ENCODE data around the gene ALS2. TPM values are rescaled to one million over a fixed set of nuclear protein-coding genes. Genes with fewer than 3 reads are reported as not detected.
"Not testable (repeated sequence)": the region's sequence is repeated elsewhere in the genome, so short reads cannot be mapped to it uniquely, and the experiment has no call there.

Gene ALS2
- polyA plus RNA-seq (ENCODE audit: low read depth in 6 of 6) = 1 to 10 TPM; 2.4 to 4.6 (median 4.0) TPM

DNA sequence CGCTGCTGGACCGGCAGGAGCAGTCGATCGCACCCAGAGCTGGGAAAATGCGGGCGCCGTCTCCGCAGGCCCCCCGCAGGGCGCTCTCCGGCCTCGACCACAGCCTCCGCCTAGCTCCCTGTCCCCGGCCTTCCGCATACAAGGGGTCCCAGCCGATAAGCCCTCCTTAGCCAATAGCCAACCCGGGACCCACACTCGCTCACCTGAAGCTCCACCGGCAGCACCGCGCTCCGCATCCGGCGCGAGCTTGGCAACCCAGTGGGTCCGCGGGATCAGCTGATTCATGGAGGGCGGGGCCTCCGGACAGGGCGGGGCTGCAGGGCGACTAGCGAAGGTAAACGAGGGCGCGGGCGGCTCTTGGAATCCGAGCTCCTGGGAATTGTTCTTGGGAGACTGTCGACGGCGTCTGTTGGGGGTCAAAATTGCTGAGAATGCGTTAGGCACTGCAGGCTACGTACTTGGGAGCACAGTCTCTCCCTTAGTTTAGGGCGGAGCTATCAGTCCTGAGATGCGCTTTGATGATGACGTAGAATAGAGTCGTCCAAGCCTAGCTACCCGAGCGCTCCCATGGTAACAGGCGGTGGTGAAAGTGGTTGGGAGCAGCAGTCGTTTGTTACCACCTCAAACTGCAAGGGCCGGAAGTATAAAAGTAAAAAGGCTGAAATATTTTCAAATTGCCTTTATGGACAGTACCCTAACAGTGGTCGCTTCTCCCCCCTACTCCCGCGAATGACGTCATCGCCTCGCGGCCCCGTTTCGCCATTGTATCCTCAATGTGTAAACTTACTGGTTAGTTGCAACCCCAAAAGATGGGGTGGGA lies at the start of gene ALS2:
Gene ALS2 (minus strand): TSS at position 260 of the 820 bp plus-strand sequence. CDS start 12,048 bp downstream, outside the sequence.
- peak within 1 kb of the TSS; percentile 94 to 100 (median 98) for H3K4me3 Mint-ChIP-seq
- peaks cover 14 to 22% (median 17%) of the 10 kb centered on the region in 3 donors for H3K4me1 Mint-ChIP-seq
- H3K27ac Mint-ChIP-seq = peak within 1 kb of the TSS; percentile 96 to 100 (median 98)
- peak; percentile 96 for DNase-seq
- peak; percentile 90 for ATAC-seq (ENCODE audit: low read depth in 2 of 2)
- peaks cover 6 to 12% (median 11%) of the 10 kb centered on the region in 3 donors for H3K27me3 Mint-ChIP-seq
- H3K36me3 Mint-ChIP-seq = no peaks in the 10 kb centered on the region
- H3K9me3 Mint-ChIP-seq = no peaks in the 10 kb centered on the region

DNA sequence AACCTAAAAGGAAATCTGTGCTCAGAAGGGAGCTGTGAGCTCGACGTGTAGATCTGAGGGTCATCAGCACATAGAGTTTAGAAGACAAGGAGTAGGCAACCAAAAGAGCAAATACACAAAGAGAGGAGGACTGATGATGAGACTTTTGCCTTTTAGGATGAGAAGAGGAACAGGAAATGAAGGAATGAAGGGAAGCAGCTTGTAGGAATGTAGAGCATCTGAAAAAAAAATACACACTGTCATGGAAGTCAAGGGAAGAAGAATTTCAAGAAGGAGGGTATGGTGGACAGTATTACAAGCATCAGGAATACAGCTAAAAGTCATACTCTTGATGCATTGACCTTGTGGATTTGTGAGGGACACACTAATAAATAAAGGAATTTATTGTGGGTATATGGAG lies 47.5 kb upstream of the ALS2 start:
- peaks cover 20 to 25% (median 24%) of the 10 kb centered on the region in 3 donors for H3K27me3 Mint-ChIP-seq

DNA sequence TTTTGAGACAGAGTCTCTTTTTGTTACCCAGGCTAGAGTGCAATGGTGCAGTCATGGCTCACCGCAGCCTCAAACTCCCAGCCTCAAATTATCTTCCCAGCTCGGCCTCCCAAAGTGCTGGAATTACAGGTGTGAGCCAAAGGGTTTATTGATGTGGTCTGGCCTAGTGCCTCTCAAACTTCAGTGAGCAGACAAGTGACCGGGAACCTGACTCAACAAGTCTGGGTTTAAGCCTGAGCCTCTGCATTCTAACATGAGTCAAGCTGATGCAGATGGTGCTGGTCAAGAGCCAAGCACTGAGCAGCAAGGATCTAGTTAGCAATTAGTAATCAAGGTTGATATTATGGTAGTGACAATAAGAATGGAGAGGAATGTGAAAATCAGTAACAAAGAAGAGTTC lies 46.9 kb upstream of the ALS2 start:
- Mint-ChIP-seq H3K9me3 (peaks cover 0 to 5% (median 0%) of the 10 kb centered on the region in 7 donors), H3K27me3 (peaks cover 20 to 25% (median 24%) of the 10 kb centered on the region in 3 donors), H3K4me3 (no peak overlapping the region), H3K4me1 (no peaks in the 10 kb centered on the region), H3K27ac (peak overlapping the region in 1 of 6 donors; percentile 0), H3K36me3 (no peaks in the 10 kb centered on the region)
- ATAC-seq (ENCODE audit: low read depth in 2 of 2) (no peak), DNase-seq (no peak)

More for the DNA sequence above, 47.5 kb upstream of the ALS2 start:
- no peak for DNase-seq
- Mint-ChIP-seq H3K36me3 (no peaks in the 10 kb centered on the region), H3K4me1 (no peaks in the 10 kb centered on the region), H3K27ac (no peak overlapping the region), H3K9me3 (peaks cover 0 to 5% (median 0%) of the 10 kb centered on the region in 7 donors), H3K4me3 (no peak overlapping the region)
- ATAC-seq (ENCODE audit: low read depth in 2 of 2) = no peak

DNA sequence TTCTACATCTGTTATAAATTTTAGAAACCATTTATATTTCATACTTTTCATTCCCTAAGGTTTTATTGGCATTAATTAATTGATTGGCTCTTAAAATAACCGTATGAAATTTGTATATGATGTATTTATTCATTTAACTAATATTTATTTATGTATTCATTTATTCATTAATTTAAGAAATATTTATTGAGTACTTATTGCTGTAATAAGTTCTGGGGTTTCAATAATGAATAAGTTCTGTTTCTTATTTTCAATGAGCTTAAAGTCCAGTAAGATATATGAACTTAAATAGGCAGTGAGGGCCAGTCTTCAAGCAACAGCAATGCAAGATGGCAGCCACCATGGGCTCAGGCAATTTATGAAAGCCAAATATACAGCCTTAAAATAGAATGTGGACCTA lies 43.5 kb upstream of the ALS2 start:
- DNase-seq = no peak
- Mint-ChIP-seq H3K4me1 (no peaks in the 10 kb centered on the region), H3K27ac (no peak overlapping the region)

DNA sequence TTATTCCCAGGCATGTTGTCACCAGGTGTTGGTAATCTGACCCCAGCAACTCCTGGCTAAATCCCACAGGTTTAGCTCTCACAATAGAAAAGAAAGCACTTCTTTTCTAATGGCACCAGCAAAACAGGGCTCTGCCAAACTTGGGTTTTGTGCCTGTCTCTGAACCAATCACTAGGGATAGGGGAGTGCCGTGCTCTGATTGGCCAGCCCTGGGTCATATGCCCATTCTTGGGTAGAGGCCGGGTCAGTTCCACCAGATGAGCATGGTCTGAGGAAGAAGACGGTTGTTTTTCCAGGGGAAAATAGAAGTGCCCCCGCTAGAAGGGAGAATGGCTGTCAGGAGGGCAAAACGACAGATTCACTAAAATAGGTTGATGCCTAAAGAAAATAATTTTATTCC lies 40.3 kb upstream of the ALS2 start:
- ATAC-seq (ENCODE audit: low read depth in 2 of 2) (no peak), DNase-seq (no peak)
- H3K4me3 Mint-ChIP-seq = no peak overlapping the region
- no peaks in the 10 kb centered on the region for H3K9me3 Mint-ChIP-seq
- H3K27ac Mint-ChIP-seq = peak overlapping the region in 1 of 6 donors; percentile 25
- no peaks in the 10 kb centered on the region for H3K4me1 Mint-ChIP-seq
- peaks cover 9 to 24% (median 21%) of the 10 kb centered on the region in 3 donors for H3K27me3 Mint-ChIP-seq
- H3K36me3 Mint-ChIP-seq = no peaks in the 10 kb centered on the region

More for the DNA sequence above, 43.5 kb upstream of the ALS2 start:
- no peak for ATAC-seq (ENCODE audit: low read depth in 2 of 2)
- peaks cover 14 to 26% (median 23%) of the 10 kb centered on the region in 3 donors for H3K27me3 Mint-ChIP-seq
- H3K4me3 Mint-ChIP-seq = no peak overlapping the region
- H3K9me3 Mint-ChIP-seq = peaks cover 0 to 5% (median 0%) of the 10 kb centered on the region in 7 donors
- no peaks in the 10 kb centered on the region for H3K36me3 Mint-ChIP-seq

DNA sequence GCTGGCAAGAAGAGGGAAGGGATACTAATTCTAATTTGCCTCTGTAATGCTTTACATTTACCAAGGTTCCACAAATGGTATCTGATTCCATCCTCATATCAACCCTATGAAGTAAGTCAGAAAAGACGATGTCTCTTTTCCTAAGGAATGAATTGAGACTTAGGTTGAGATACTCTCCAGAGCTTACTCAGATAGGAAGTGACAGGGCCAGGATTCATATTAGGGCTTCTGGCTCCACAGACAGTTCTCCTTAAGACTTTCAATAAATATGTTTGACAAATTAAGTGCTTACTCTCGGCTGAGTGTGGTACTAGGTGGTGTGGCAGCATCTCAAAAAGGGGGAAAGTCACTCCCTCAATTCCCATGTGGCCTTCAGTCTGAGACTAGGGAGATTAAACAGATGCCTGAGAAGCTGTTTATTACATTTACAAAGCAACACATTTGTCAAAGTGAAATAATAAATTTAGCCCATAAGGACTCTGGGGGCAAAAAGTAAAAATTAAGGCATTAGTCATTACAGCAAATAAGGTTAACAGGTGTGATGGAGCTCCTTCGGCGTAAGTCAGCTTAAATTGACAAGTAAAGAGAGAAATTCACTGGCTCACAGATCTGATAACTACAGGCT lies 39.8 kb upstream of the ALS2 start:
- Mint-ChIP-seq H3K36me3 (no peaks in the 10 kb centered on the region), H3K27me3 (peaks cover 9 to 24% (median 21%) of the 10 kb centered on the region in 3 donors), H3K9me3 (no peaks in the 10 kb centered on the region), H3K4me1 (no peaks in the 10 kb centered on the region), H3K27ac (no peak overlapping the region), H3K4me3 (no peak overlapping the region)
- no peak for DNase-seq
- ATAC-seq (ENCODE audit: low read depth in 2 of 2) = no peak

DNA sequence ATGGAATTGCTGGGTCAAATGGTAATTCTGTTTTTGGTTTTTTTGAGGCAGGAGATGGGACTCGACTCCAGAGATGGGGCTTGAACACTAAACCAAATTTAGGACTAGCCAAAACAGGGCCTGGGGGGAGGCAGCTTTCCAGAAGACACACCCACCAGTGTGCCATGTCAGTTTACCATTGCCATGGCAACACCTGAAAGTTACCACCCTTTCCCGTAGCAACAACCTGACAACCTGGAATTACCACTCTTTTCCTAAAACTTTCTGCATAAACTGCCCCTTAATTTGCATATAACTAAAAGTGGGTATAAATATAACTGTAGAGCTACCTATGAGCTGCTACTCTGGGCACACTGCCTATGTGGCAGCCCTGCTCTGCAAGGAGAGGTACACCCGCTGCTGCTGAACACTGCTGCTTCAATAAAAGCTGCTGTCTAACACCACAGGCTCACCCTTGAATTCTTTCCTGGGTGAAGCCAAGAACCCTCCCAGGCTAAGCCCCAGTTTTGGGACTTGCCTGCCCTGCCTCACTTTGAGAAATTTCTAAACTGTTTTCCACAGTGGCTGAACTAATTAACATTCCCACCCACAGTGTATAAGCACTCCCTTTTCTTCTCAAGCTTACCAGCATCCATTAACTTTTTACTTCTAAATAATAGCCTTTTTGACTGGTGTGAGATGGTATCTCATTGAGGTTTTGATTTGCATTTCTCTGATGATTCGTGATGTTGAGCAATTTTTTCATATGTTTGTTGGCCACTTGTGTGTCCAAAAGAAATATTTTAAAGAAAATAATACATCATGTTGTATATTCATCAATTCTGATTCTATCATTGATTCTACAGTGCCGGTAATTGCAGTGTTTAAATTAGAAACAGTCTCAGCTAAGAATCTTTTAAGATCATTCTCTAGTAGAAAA lies 36.2 kb upstream of the ALS2 start:
- H3K4me1 Mint-ChIP-seq = no peaks in the 10 kb centered on the region
- H3K4me3 Mint-ChIP-seq = no peak overlapping the region
- DNase-seq = no peak
- H3K27me3 Mint-ChIP-seq = peaks cover 12 to 21% (median 17%) of the 10 kb centered on the region in 3 donors
- H3K9me3 Mint-ChIP-seq = no peaks in the 10 kb centered on the region
- no peak overlapping the region for H3K27ac Mint-ChIP-seq
- H3K36me3 Mint-ChIP-seq = no peaks in the 10 kb centered on the region
- no peak for ATAC-seq (ENCODE audit: low read depth in 2 of 2)

DNA sequence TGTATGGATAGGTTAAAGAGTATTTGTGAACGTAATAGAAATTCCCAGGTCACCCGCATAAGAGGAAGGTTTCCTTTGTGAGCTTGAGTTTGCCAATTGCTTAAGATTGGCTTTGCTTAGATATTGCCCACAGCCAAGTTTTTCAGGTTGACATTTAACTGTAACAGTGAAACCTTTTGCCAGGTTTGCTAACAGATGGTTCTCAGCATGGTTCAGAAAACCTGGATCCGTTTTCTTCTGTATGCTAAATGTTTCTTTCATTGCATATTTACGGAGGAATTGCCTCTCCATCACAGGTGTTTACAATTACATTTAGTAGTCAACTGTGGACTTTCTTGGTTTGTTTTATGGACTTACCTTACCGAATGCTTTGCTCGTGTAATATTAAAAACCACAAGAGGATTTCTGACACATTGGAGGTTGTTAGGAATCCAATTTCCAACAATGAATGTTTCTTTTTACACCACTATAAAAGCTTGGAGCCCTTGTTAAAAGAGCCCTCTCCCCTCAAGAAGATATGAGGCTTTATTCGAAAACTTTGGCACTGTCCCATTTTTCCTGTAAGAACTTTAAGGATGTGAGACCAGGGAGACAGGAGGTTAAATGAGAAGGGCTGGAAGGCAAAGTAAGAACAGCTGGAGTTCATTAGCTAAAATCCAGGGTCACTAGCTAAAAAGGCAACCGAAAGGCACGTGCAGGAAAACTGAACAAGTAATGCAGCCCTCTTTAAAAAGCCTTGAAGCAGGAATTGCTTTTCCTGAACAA lies 33.4 kb upstream of the ALS2 start:
- Mint-ChIP-seq H3K4me3 (no peak overlapping the region), H3K27ac (no peak overlapping the region), H3K27me3 (peaks cover 6 to 18% (median 17%) of the 10 kb centered on the region in 3 donors), H3K36me3 (no peaks in the 10 kb centered on the region), H3K9me3 (no peaks in the 10 kb centered on the region), H3K4me1 (no peaks in the 10 kb centered on the region)
- DNase-seq (no peak), ATAC-seq (ENCODE audit: low read depth in 2 of 2) (no peak)

DNA sequence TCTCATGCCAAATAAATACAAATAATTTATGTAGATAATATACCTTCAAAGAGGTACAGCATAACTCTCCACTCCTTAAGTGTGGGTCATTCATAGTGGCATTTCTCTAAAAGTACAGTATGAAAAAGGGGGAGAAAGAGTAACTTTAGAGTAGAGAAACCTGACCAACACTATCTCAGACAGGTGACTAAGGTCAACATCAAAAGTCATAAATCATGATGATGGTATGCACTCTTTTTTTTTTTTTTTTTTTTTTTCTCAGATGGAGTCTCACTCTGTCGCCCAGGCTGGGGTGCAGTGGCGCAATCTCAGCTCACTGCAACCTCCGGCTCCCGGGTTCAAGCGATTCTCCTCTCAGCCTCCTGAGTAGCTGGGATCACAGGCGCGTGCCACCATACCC lies 29.9 kb upstream of the ALS2 start:
- not testable (repeated sequence) for H3K4me1 Mint-ChIP-seq; ATAC-seq (ENCODE audit: low read depth in 2 of 2); H3K36me3 Mint-ChIP-seq; H3K9me3 Mint-ChIP-seq; DNase-seq; H3K27ac Mint-ChIP-seq; H3K4me3 Mint-ChIP-seq
- H3K27me3 Mint-ChIP-seq = peaks cover 8 to 15% (median 11%) of the 10 kb centered on the region in 3 donors

DNA sequence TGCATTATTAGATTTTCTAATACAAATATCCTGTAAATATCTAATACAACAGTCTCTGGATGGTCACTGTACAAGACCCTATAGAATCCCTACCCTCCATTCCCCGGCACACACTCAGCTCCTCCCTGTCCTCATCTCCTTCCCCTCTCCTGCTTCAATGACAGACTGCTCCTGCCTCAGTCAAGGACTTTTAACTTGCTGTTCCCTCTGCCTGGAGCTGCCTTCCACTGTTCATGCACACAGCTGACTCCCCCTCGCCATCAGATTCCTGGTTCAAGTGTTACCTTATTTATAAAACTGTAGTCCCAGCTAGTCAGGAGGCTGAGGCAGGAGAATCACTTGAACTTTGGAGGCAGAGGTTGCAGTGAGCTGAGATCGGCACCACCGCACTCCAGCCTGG lies 28.9 kb upstream of the ALS2 start:
- H3K36me3 Mint-ChIP-seq = no peaks in the 10 kb centered on the region
- H3K4me1 Mint-ChIP-seq = peaks cover 0 to 4% (median 0%) of the 10 kb centered on the region in 3 donors
- no peak overlapping the region for H3K4me3 Mint-ChIP-seq
- no peak for ATAC-seq (ENCODE audit: low read depth in 2 of 2)
- peak overlapping the region in 1 of 6 donors; percentile 81 for H3K27ac Mint-ChIP-seq
- H3K9me3 Mint-ChIP-seq = no peaks in the 10 kb centered on the region
- no peak for DNase-seq
- peaks cover 5 to 15% (median 11%) of the 10 kb centered on the region in 3 donors for H3K27me3 Mint-ChIP-seq

DNA sequence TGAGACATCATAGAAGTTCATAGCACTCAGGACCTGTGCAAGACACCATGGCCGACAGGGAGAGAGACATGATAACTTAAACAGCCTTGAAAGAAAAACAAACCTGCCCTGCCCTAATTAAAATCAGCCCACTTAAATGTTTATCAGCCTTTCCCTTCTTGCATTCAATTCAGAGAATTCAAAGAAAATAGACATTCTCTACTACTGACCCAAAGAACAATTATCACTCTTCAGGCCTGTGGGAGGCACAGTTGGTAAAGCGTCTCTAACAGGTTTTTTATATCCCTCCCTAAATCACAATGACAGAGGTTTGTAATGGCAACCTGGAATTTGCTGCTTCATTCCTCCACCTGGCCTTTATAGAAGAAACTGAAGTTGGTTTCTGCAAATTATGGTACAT lies 27.3 kb upstream of the ALS2 start:
- H3K9me3 Mint-ChIP-seq = no peaks in the 10 kb centered on the region
- peaks cover 6 to 15% (median 9%) of the 10 kb centered on the region in 3 donors for H3K27me3 Mint-ChIP-seq
- no peak for DNase-seq
- H3K27ac Mint-ChIP-seq = no peak overlapping the region
- peaks cover 0 to 4% (median 0%) of the 10 kb centered on the region in 3 donors for H3K4me1 Mint-ChIP-seq
- no peak overlapping the region for H3K4me3 Mint-ChIP-seq
- H3K36me3 Mint-ChIP-seq = no peaks in the 10 kb centered on the region
- ATAC-seq (ENCODE audit: low read depth in 2 of 2) = no peak

DNA sequence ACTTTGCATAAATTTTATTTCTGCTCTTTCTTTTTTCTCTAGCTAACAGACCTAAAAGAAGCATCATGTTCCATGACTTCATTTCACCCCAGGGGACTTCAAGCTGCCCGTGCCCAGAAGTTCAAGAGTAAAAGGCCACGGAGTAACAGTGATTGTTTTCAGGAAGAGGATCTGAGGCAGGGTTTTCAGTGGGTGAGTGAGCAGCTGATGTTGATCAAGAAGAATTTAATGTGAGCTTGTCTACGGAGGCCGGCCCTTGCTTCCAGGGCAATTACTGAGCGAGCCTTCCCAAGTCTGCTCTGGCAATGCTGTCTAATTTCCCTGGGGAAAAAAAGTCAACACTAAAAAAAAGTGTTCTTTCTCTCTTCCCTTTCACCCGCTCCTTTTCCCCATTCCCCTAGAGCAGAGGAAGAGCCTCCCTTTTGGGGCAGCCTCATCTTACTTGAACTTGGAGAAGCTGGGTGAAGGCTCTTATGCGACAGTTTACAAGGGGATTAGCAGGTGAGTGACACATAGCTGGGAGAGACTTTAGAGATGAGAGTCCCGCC lies 26.8 kb upstream of the ALS2 start:
- Mint-ChIP-seq H3K4me1 (peaks cover 0 to 4% (median 0%) of the 10 kb centered on the region in 3 donors), H3K27me3 (peaks cover 8 to 18% (median 9%) of the 10 kb centered on the region in 3 donors), H3K36me3 (no peaks in the 10 kb centered on the region), H3K27ac (peak overlapping the region in 2 of 6 donors; percentile 47 to 83), H3K4me3 (no peak overlapping the region), H3K9me3 (no peaks in the 10 kb centered on the region)
- DNase-seq (no peak), ATAC-seq (ENCODE audit: low read depth in 2 of 2) (no peak)
